HepG2 (cell line): ENCODE data around the gene XRCC1. TPM values are rescaled to one million over a fixed set of nuclear protein-coding genes. Genes with fewer than 3 reads are reported as not detected.

Source experiments
- ARID2 ChIP-seq: sonication (generic); formaldehyde crosslinking; IDR thresholded peaks from 2 replicates; pipeline ENCODE4 v1.8.1; 2022; ENCODE audit warnings: mild to moderate bottlenecking, missing genetic modification reagents, borderline replicate concordance
- ARID5B ChIP-seq: IDR thresholded peaks from 2 replicates; pipeline ENCODE4 v1.4.0; 2020; ENCODE audit warnings: mild to moderate bottlenecking, missing genetic modification reagents
- KLF6 ChIP-seq: IDR thresholded peaks from 2 replicates; pipeline ENCODE4 v1.8.0; 2016; ENCODE audit warnings: missing biosample characterization, missing genetic modification reagents
- KMT2B ChIP-seq: IDR thresholded peaks from 2 replicates; pipeline ENCODE4 v1.6.1; 2016; ENCODE audit warnings: missing genetic modification reagents, missing compliant biosample characterization
- NR2F2 ChIP-seq: IDR thresholded peaks from 2 replicates; pipeline ENCODE4 v1.6.1; 2012; ENCODE audit warnings: low read depth, inconsistent platforms, borderline replicate concordance
- RNF2 ChIP-seq: fragments of 450-650 bp; conservative IDR thresholded peaks from 2 replicates; pipeline ENCODE4 v1.6.1; 2016; ENCODE audit warnings: low read depth
- SRY ChIP-seq: sonication (generic); formaldehyde crosslinking; IDR thresholded peaks from 2 replicates; pipeline ENCODE4 v1.8.0; 2022; ENCODE audit warnings: mild to moderate bottlenecking, missing genetic modification reagents
- TFDP1 ChIP-seq: IDR thresholded peaks from 2 replicates; pipeline ENCODE4 v1.6.1; 2016; ENCODE audit warnings: missing compliant biosample characterization, missing genetic modification reagents, borderline replicate concordance
- ZBTB34 ChIP-seq: sonication (generic); formaldehyde crosslinking; IDR thresholded peaks from 2 replicates; pipeline ENCODE4 v1.8.0; 2022; ENCODE audit warnings: mild to moderate bottlenecking, missing genetic modification reagents
- ZC3H13 ChIP-seq: sonication (generic); formaldehyde crosslinking; IDR thresholded peaks from 2 replicates; pipeline ENCODE4 v1.8.1; 2023; ENCODE audit warnings: mild to moderate bottlenecking, missing genetic modification reagents, moderate library complexity
- ZFAT ChIP-seq: sonication (generic); formaldehyde crosslinking; conservative IDR thresholded peaks from 2 replicates; pipeline ENCODE4 v1.8.1; 2023; ENCODE audit warnings: missing genetic modification reagents, inconsistent platforms
- ZNF343 ChIP-seq: sonication (generic); formaldehyde crosslinking; IDR thresholded peaks from 2 replicates; pipeline ENCODE4 v1.4.0; 2020; ENCODE audit warnings: mild to moderate bottlenecking, missing genetic modification reagents
- ZNF652 ChIP-seq: IDR thresholded peaks from 2 replicates; pipeline ENCODE4 v1.6.1; 2016; ENCODE audit warnings: low read depth, borderline replicate concordance
- ZNF747 ChIP-seq: sonication (generic); formaldehyde crosslinking; IDR thresholded peaks from 2 replicates; pipeline ENCODE4 v1.8.1; 2023; ENCODE audit warnings: missing genetic modification reagents, mild to moderate bottlenecking, borderline replicate concordance
- ZNF782 ChIP-seq: sonication (generic); formaldehyde crosslinking; IDR thresholded peaks from 2 replicates; pipeline ENCODE4 v1.4.0; 2020; ENCODE audit warnings: missing genetic modification reagents, mild to moderate bottlenecking, borderline replicate concordance
- polyA plus RNA-seq, 8 experiments: library from polyadenylated mRNA; depleted of rRNA in 3 of 8; stranded (reverse) in 7 of 8; unstranded in 1 of 8; fragments of >200 nt; fragmentation: Illumina TruSeq in 4 of 8; extraction: Trizol in 4 of 8; gene quantifications; 2 replicates each; pipeline versions ENCODE4 v1.2.1 to v1.2.3, GENCODE V29; 2011 to 2016; ENCODE audit warnings: low read depth in 4 of 8, missing spikeins in 1 of 8, mixed read lengths in 1 of 8; ENCODE audit not compliant: insufficient read depth in 1 of 8
- total RNA-seq, 5 experiments: library from RNA; depleted of rRNA; stranded (reverse); fragments of >200 nt; fragmentation: Illumina TruSeq; extraction: Trizol; gene quantifications; 2 replicates each; pipeline ENCODE4 v1.2.3, GENCODE V29; 2016; ENCODE audit warnings: low read depth in 1 of 5
- TF ChIP-seq, protein P1 (sequence below): sonication (generic); formaldehyde crosslinking; IDR thresholded peaks from 2 replicates; pipeline ENCODE4 v1.5.1; 2020; ENCODE audit warnings: missing genetic modification reagents, mild to moderate bottlenecking, borderline replicate concordance

XRCC1 gene
- total and polyA plus RNA-seq, 2 of the 13 experiments (the other 11 are each of a cell fraction or from before 2014, with no cell fraction given) = 24.7 to 26.3 TPM

- TF ChIP-seq ZNF747 (no peak), ZNF343 (CRISPR knock-in tag) (0 out of 2 replicates have a peak, but pooled peaks have one; percentile 45), ZBTB34 (CRISPR knock-in tag) (peak; percentile 44; the same call in 1 of the 2 replicates), NR2F2 (no peak), ZNF652 (CRISPR knock-in tag) (no peak), KLF6 (peak; percentile 50; the same call in 1 of the 2 replicates), KMT2B (no peak), ZC3H13 (CRISPR knock-in tag) (peak; percentile 73; the same call in 1 of the 2 replicates), ZNF782 (0 out of 2 replicates have a peak, but pooled peaks have one; percentile 67), ARID5B (CRISPR knock-in tag) (peak; percentile 41; the same call in 1 of the 2 replicates), SRY (CRISPR knock-in tag) (0 out of 2 replicates have a peak, but pooled peaks have one; percentile 39), TFDP1 (CRISPR knock-in tag) (peak; percentile 33; the same call in 1 of the 2 replicates), ZFAT (CRISPR knock-in tag) (no peak), ARID2 (peak; percentile 81; the same call in 1 of the 2 replicates), RNF2 (no peak)
- TF ChIP-seq, protein P1, sequence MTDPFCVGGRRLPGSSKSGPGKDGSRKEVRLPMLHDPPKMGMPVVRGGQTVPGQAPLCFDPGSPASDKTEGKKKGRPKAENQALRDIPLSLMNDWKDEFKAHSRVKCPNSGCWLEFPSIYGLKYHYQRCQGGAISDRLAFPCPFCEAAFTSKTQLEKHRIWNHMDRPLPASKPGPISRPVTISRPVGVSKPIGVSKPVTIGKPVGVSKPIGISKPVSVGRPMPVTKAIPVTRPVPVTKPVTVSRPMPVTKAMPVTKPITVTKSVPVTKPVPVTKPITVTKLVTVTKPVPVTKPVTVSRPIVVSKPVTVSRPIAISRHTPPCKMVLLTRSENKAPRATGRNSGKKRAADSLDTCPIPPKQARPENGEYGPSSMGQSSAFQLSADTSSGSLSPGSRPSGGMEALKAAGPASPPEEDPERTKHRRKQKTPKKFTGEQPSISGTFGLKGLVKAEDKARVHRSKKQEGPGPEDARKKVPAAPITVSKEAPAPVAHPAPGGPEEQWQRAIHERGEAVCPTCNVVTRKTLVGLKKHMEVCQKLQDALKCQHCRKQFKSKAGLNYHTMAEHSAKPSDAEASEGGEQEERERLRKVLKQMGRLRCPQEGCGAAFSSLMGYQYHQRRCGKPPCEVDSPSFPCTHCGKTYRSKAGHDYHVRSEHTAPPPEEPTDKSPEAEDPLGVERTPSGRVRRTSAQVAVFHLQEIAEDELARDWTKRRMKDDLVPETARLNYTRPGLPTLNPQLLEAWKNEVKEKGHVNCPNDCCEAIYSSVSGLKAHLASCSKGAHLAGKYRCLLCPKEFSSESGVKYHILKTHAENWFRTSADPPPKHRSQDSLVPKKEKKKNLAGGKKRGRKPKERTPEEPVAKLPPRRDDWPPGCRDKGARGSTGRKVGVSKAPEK (CRISPR knock-in tag) = no peak
These were observed 48.2 kb downstream of the XRCC1 start, which contains the start of gene ETHE1 (continued) for GRCh38 chr19:43526884-43527859.
